HepG2 (cell line): Measurements from ENCODE around the gene MARCHF4.

ENCODE experiments used
- FOXA1 ChIP-seq, 2 experiments: fragments of 450-650 bp in 1 of 2; sonication (generic) in 1 of 2; formaldehyde crosslinking in 1 of 2; IDR thresholded peaks; 2 replicates each; pipeline versions ENCODE4 v1.4.0 to v1.6.1; 2016 to 2020; ENCODE audit warnings: missing genetic modification reagents in 1 of 2
- TRIM22 ChIP-seq: fragments of 450-650 bp; IDR thresholded peaks from 2 replicates; pipeline ENCODE4 v1.6.1; 2017
- ZNF382 ChIP-seq: sonication (generic); formaldehyde crosslinking; IDR thresholded peaks from 2 replicates; pipeline ENCODE4 v1.5.0; 2020; ENCODE audit warnings: missing genetic modification reagents, mild to moderate bottlenecking, borderline replicate concordance
- TF ChIP-seq, protein P1 (sequence below): IDR thresholded peaks from 2 replicates; pipeline ENCODE4 v1.6.1; 2016; ENCODE audit warnings: low read depth, missing genetic modification reagents, missing compliant biosample characterization
- TF ChIP-seq, protein P2 (sequence below): sonication (generic); formaldehyde crosslinking; IDR thresholded peaks from 2 replicates; pipeline ENCODE4 v1.5.0; 2020; ENCODE audit warnings: mild to moderate bottlenecking, missing genetic modification reagents, moderate library complexity

- no peak for TF ChIP-seq FOXA1 (IDR thresholded peaks at IDR 0.05)
- no peak for TF ChIP-seq FOXA1 (CRISPR knock-in tag; IDR thresholded peaks at IDR 0.05)
- TF ChIP-seq, protein P1, sequence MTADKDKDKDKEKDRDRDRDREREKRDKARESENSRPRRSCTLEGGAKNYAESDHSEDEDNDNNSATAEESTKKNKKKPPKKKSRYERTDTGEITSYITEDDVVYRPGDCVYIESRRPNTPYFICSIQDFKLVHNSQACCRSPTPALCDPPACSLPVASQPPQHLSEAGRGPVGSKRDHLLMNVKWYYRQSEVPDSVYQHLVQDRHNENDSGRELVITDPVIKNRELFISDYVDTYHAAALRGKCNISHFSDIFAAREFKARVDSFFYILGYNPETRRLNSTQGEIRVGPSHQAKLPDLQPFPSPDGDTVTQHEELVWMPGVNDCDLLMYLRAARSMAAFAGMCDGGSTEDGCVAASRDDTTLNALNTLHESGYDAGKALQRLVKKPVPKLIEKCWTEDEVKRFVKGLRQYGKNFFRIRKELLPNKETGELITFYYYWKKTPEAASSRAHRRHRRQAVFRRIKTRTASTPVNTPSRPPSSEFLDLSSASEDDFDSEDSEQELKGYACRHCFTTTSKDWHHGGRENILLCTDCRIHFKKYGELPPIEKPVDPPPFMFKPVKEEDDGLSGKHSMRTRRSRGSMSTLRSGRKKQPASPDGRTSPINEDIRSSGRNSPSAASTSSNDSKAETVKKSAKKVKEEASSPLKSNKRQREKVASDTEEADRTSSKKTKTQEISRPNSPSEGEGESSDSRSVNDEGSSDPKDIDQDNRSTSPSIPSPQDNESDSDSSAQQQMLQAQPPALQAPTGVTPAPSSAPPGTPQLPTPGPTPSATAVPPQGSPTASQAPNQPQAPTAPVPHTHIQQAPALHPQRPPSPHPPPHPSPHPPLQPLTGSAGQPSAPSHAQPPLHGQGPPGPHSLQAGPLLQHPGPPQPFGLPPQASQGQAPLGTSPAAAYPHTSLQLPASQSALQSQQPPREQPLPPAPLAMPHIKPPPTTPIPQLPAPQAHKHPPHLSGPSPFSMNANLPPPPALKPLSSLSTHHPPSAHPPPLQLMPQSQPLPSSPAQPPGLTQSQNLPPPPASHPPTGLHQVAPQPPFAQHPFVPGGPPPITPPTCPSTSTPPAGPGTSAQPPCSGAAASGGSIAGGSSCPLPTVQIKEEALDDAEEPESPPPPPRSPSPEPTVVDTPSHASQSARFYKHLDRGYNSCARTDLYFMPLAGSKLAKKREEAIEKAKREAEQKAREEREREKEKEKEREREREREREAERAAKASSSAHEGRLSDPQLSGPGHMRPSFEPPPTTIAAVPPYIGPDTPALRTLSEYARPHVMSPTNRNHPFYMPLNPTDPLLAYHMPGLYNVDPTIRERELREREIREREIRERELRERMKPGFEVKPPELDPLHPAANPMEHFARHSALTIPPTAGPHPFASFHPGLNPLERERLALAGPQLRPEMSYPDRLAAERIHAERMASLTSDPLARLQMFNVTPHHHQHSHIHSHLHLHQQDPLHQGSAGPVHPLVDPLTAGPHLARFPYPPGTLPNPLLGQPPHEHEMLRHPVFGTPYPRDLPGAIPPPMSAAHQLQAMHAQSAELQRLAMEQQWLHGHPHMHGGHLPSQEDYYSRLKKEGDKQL, result no peak
- TF ChIP-seq, protein P2, sequence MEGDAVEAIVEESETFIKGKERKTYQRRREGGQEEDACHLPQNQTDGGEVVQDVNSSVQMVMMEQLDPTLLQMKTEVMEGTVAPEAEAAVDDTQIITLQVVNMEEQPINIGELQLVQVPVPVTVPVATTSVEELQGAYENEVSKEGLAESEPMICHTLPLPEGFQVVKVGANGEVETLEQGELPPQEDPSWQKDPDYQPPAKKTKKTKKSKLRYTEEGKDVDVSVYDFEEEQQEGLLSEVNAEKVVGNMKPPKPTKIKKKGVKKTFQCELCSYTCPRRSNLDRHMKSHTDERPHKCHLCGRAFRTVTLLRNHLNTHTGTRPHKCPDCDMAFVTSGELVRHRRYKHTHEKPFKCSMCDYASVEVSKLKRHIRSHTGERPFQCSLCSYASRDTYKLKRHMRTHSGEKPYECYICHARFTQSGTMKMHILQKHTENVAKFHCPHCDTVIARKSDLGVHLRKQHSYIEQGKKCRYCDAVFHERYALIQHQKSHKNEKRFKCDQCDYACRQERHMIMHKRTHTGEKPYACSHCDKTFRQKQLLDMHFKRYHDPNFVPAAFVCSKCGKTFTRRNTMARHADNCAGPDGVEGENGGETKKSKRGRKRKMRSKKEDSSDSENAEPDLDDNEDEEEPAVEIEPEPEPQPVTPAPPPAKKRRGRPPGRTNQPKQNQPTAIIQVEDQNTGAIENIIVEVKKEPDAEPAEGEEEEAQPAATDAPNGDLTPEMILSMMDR (CRISPR knock-in tag), result no peak
- no peak for TF ChIP-seq TRIM22
- TF ChIP-seq ZNF382 (CRISPR knock-in tag), result no peak
These were observed 2.5 kb downstream of the MARCHF4 start for GRCh38 chr2:216369821-216370220.
